Lung (tissue), 12 donors: ENCODE data around the gene UXS1. TPM values are rescaled to one million over a fixed set of nuclear protein-coding genes. Genes with fewer than 3 reads are reported as not detected.

Source experiments
- ATAC-seq: fragments of 200-7000 bp; cut with Tn5 transposase; one replicate; pipeline ENCODE4 v1.9.1; 2020; ENCODE audit warnings: moderate number of reproducible peaks; ENCODE audit not compliant: insufficient read depth, low FRiP score
- DNase-seq, 3 donors: peaks; one replicate each; pipeline ENCODE4 v3.0.0-alpha.2; 2013 to 2017
- H3K27ac ChIP-seq, 2 donors: one replicate each; pipeline ENCODE4 v1.5.1; 2013; ENCODE audit warnings: mild to moderate bottlenecking in 2 of 2, moderate library complexity in 2 of 2, control low read depth in 1 of 2, inconsistent platforms in 1 of 2, low read depth in 1 of 2, low read length in 1 of 2
- H3K27me3 ChIP-seq, 3 donors: one replicate each; pipeline ENCODE4 v1.5.1; 2013; ENCODE audit warnings: low read length in 2 of 3; ENCODE audit not compliant: control insufficient read depth in 3 of 3, insufficient read depth in 3 of 3
- H3K36me3 ChIP-seq, 4 donors: one replicate each; pipeline ENCODE4 v1.5.1; 2013; ENCODE audit warnings: low read length in 4 of 4, mild to moderate bottlenecking in 1 of 4, moderate library complexity in 1 of 4; ENCODE audit not compliant: control insufficient read depth in 4 of 4, insufficient read depth in 4 of 4
- H3K4me1 ChIP-seq, 5 donors: one replicate each; pipeline ENCODE4 v1.5.1; 2013; ENCODE audit warnings: low read length in 5 of 5, mild to moderate bottlenecking in 2 of 5, moderate library complexity in 1 of 5; ENCODE audit not compliant: control insufficient read depth in 5 of 5, insufficient read depth in 5 of 5
- H3K4me3 ChIP-seq: one replicate; pipeline ENCODE4 v1.5.1; 2013; ENCODE audit warnings: mild to moderate bottlenecking, control low read depth, moderate library complexity
- H3K9ac ChIP-seq, 2 donors: one replicate each; pipeline ENCODE4 v1.5.1; 2013; ENCODE audit warnings: low read length in 2 of 2, control low read depth in 1 of 2; ENCODE audit not compliant: insufficient read depth in 1 of 2
- H3K9me3 ChIP-seq, 4 donors: one replicate each; pipeline ENCODE4 v1.5.1; 2013; ENCODE audit warnings: low read length in 3 of 4, mild to moderate bottlenecking in 1 of 4, moderate library complexity in 1 of 4; ENCODE audit not compliant: control insufficient read depth in 4 of 4, insufficient read depth in 3 of 4
- CTCF ChIP-seq: IDR thresholded peaks from 2 replicates; pipeline ENCODE4 v1.5.1; 2012; ENCODE audit warnings: mild to moderate bottlenecking; ENCODE audit errors: control extremely low read depth, extremely low read depth
- WGBS, 2 donors: extraction: QIAGEN DNeasy Blood & Tissue Kit; methylation state at CpG; one replicate each; pipeline ENCODE4 v1.1.7; 2013; 5-methylcytosine and 5-hydroxymethylcytosine counted together
- polyA plus RNA-seq, 2 donors: library from polyadenylated mRNA; stranded (reverse); fragments of 200-250 nt; gene quantifications; one replicate each; pipeline ENCODE4 v1.2.1, GENCODE V29; 2013
- total RNA-seq, 2 donors: library from RNA; depleted of rRNA in 1 of 2; stranded (reverse); fragments of >200 nt in 1 of 2; gene quantifications; one replicate each; pipeline ENCODE4 v1.2.1, GENCODE V29; 2014 to 2021
- donor health status: control.
- donor health status: control.
- donor health status: Bipolar disorder and iron deficiency.
- donor health status: healthy.
- donor health status: DM: yes; HTN: yes; CAD: no.

UXS1 gene
- total and polyA plus RNA-seq, 4 donors: 24.6 to 96.5 (median 43.1) TPM

GRCh38 chr2:106161938-106162820, 31.9 kb downstream of the UXS1 start:
- peaks cover 0 to 5% (median 0%) of the 10 kb centered on the region in 4 donors for H3K9me3 ChIP-seq
- peaks cover 0 to 17% (median 3%) of the 10 kb centered on the region in 5 donors for H3K4me1 ChIP-seq
- no peak overlapping the region for H3K9ac ChIP-seq
- H3K4me3 ChIP-seq: no peak overlapping the region
- no peak for TF ChIP-seq CTCF
- H3K27ac ChIP-seq: no peak overlapping the region
- H3K27me3 ChIP-seq: no peaks in the 10 kb centered on the region
- peak; percentile 75 for ATAC-seq
- peak in 2 of 3 donors; percentile 58 to 59 for DNase-seq
- 70 to 83% methylated on average over 11 of the region's 11 CpGs for WGBS, 2 donors
- peaks cover 0 to 27% (median 15%) of the 10 kb centered on the region in 4 donors for H3K36me3 ChIP-seq

GRCh38 chr2:106161341-106161740, 32.8 kb downstream of the UXS1 start:
- Histone ChIP-seq H3K9me3 (peaks cover 0 to 5% (median 0%) of the 10 kb centered on the region in 4 donors), H3K27ac (peak overlapping the region in 1 of 2 donors; percentile 79), H3K36me3 (peaks cover 0 to 29% (median 16%) of the 10 kb centered on the region in 4 donors), H3K27me3 (no peaks in the 10 kb centered on the region), H3K4me1 (peaks cover 0 to 17% (median 3%) of the 10 kb centered on the region in 5 donors), H3K4me3 (no peak overlapping the region), H3K9ac (no peak overlapping the region)
- DNase-seq (no peak), ATAC-seq (no peak)
- 76 to 84% methylated on average over 4 of the region's 4 CpGs for WGBS, 2 donors
- no peak for TF ChIP-seq CTCF

GRCh38 chr2:106160786-106161261, 33.3 kb downstream of the UXS1 start:
- Histone ChIP-seq H3K27ac (peak overlapping the region in 1 of 2 donors; percentile 79), H3K4me3 (no peak overlapping the region), H3K36me3 (peaks cover 0 to 32% (median 18%) of the 10 kb centered on the region in 4 donors), H3K9me3 (peaks cover 0 to 5% (median 0%) of the 10 kb centered on the region in 4 donors), H3K4me1 (peaks cover 0 to 17% (median 3%) of the 10 kb centered on the region in 5 donors), H3K9ac (no peak overlapping the region), H3K27me3 (no peaks in the 10 kb centered on the region)
- TF ChIP-seq CTCF: no peak
- ATAC-seq: no peak
- no peak for DNase-seq
- 30 to 58% methylated on average over 6 of the region's 6 CpGs for WGBS, 2 donors
